CD4-positive, CD25-positive, alpha-beta regulatory T cell (primary cell): ENCODE measurements around the gene SMAD3. TPM values are rescaled to one million over a fixed set of nuclear protein-coding genes. Genes with fewer than 3 reads are reported as not detected.
"Not testable (repeated sequence)": the region's sequence is repeated elsewhere in the genome, so short reads cannot be mapped to it uniquely, and the experiment has no call there.

Experiments used
- ATAC-seq, 2 donors: fragments of 150-1000 bp; cut with Tn5 transposase; one replicate each; pipeline ENCODE4 v1.10.0; 2021; ENCODE audit warnings: low read depth in 2 of 2, moderate number of reproducible peaks in 2 of 2, moderate library complexity in 1 of 2
- DNase-seq, 3 donors: peaks; one replicate each; pipeline versions ENCODE4 v3.0.0 to v3.0.0-alpha.2; 2012 to 2022; ENCODE audit warnings: mixed read lengths in 1 of 3
- H3K27ac ChIP-seq: one replicate; pipeline ENCODE4 v1.7.0; 2013; ENCODE audit warnings: mild to moderate bottlenecking, low read length; ENCODE audit not compliant: insufficient read depth, poor library complexity, severe bottlenecking
- H3K27me3 ChIP-seq: one replicate; pipeline ENCODE4 v1.7.0; 2013; ENCODE audit warnings: low read length; ENCODE audit not compliant: control insufficient read depth, insufficient read depth
- H3K36me3 ChIP-seq: one replicate; pipeline ENCODE4 v1.7.0; 2013; ENCODE audit warnings: mild to moderate bottlenecking, low read length, moderate library complexity; ENCODE audit not compliant: control insufficient read depth, insufficient read depth
- H3K4me1 ChIP-seq: 2 replicates; pipeline ENCODE4 v1.7.0; 2013; ENCODE audit warnings: mild to moderate bottlenecking, low read length; ENCODE audit not compliant: insufficient read depth, control insufficient read depth, poor library complexity, severe bottlenecking
- H3K4me3 ChIP-seq: one replicate; pipeline ENCODE4 v1.7.0; 2013; ENCODE audit warnings: low read depth, mild to moderate bottlenecking, low read length, moderate library complexity
- H3K9me3 ChIP-seq, 2 experiments: 1 replicate in 1 of 2; 2 replicates in 1 of 2; pipeline ENCODE4 v1.7.0; 2013; ENCODE audit warnings: low read length in 2 of 2, mild to moderate bottlenecking in 1 of 2, moderate library complexity in 1 of 2; ENCODE audit not compliant: control insufficient read depth in 2 of 2
- H3K27ac Mint-ChIP-seq, 3 donors: one replicate each; pipeline ENCODE4 v1.8.0; 2020 to 2022; ENCODE audit warnings: mild to moderate bottlenecking in 3 of 3, mixed read lengths in 3 of 3, moderate library complexity in 2 of 3
- H3K27me3 Mint-ChIP-seq: one replicate; pipeline ENCODE4 v1.8.0; 2022; ENCODE audit warnings: mild to moderate bottlenecking, mixed read lengths
- H3K36me3 Mint-ChIP-seq: one replicate; pipeline ENCODE4 v1.8.0; 2020; ENCODE audit warnings: mixed read lengths
- H3K4me1 Mint-ChIP-seq, 4 donors: one replicate each; pipeline ENCODE4 v1.8.0; 2020 to 2022; ENCODE audit warnings: mixed read lengths in 4 of 4, mild to moderate bottlenecking in 1 of 4
- H3K4me3 Mint-ChIP-seq, 4 donors: one replicate each; pipeline ENCODE4 v1.8.0; 2020 to 2022; ENCODE audit warnings: mild to moderate bottlenecking in 4 of 4, mixed read lengths in 4 of 4, moderate library complexity in 3 of 4
- H3K9me3 Mint-ChIP-seq, 7 donors: one replicate each; pipeline ENCODE4 v1.8.0; 2020 to 2022; ENCODE audit warnings: mixed read lengths in 7 of 7, mild to moderate bottlenecking in 3 of 7, moderate library complexity in 2 of 7
- polyA plus RNA-seq, 4 donors: library from polyadenylated mRNA; unstranded; fragments of 300-500 nt; fragmentation: Illumina TruSeq; gene quantifications; one replicate each; pipeline ENCODE4 v1.2.3, GENCODE V29; 2021
- total RNA-seq: library from RNA; stranded (reverse); gene quantifications from one replicate; pipeline ENCODE4 v1.2.3, GENCODE V29; 2022

Gene SMAD3
- total and polyA plus RNA-seq, 5 donors from 2014 or later = 12.0 to 76.6 (median 14.7) TPM

DNA sequence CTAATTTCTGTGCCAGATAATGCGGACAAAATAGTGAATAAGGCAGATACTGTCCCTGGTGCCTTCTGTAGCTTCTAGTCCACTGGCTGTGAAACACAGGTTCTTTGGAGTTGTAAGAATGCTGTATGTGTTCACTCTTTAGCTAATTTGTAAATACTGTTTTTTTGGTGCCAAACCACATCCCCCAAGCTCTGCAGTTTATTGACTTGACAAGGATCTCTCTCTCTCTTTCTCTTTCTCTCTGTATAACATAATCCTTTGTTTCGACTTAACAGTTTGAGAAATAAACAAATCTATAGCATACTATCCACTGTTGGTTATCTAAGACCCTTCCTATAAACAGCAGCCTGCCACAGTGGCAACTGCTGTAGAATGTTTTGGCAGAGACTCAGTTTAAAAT is 7.6 kb downstream of the SMAD3 start:
- no peaks in the 10 kb centered on the region for H3K9me3 ChIP-seq
- Mint-ChIP-seq H3K27ac (peak overlapping the region; percentile 83 to 94 (median 90)), H3K36me3 (peaks cover 27% of the 10 kb centered on the region), H3K4me1 (peaks cover 29 to 94% (median 77%) of the 10 kb centered on the region in 4 donors), H3K9me3 (peaks cover 0 to 2% (median 0%) of the 10 kb centered on the region in 7 donors), H3K4me3 (peak overlapping the region; percentile 48 to 77 (median 61)), H3K27me3 (no peaks in the 10 kb centered on the region)
- peaks cover 93% of the 10 kb centered on the region for H3K4me1 ChIP-seq
- peak in 1 of 2 donors; percentile 37 for ATAC-seq
- H3K27me3 ChIP-seq = no peaks in the 10 kb centered on the region
- peak overlapping the region; percentile 69 for H3K4me3 ChIP-seq
- DNase-seq = peak in 1 of 3 donors; percentile 71
- peaks cover 5% of the 10 kb centered on the region for H3K36me3 ChIP-seq
- H3K27ac ChIP-seq = peak overlapping the region; percentile 68

DNA sequence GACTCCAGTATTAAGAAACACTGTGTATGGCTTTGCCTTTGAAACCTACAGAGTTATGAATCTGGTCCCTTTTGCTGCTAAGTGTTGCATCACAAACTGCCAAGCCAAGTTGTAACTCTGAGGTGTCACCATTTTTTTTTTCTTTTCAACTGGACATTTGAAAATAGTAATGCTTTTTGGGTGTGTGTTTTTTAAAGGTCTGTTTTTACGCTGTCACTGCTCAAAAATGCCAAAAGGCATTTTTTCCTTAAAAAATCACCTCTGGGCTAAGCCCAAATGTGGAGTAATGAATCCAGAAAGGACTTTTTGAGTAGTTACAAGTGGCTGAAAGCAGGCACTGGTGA is 9.5 kb downstream of the SMAD3 start:
- Mint-ChIP-seq H3K27me3 (no peaks in the 10 kb centered on the region), H3K27ac (peak overlapping the region; percentile 63 to 94 (median 90)), H3K36me3 (peaks cover 34% of the 10 kb centered on the region), H3K4me3 (peak overlapping the region; percentile 33 to 81 (median 62)), H3K9me3 (peaks cover 0 to 2% (median 0%) of the 10 kb centered on the region in 7 donors), H3K4me1 (peaks cover 27 to 94% (median 76%) of the 10 kb centered on the region in 4 donors)
- peak overlapping the region; percentile 48 for H3K4me3 ChIP-seq
- peaks cover 5% of the 10 kb centered on the region for H3K36me3 ChIP-seq
- no peaks in the 10 kb centered on the region for H3K9me3 ChIP-seq
- H3K27me3 ChIP-seq = no peaks in the 10 kb centered on the region
- H3K27ac ChIP-seq = peak overlapping the region; percentile 16
- peaks cover 92% of the 10 kb centered on the region for H3K4me1 ChIP-seq
- DNase-seq (no peak), ATAC-seq (no peak)

DNA sequence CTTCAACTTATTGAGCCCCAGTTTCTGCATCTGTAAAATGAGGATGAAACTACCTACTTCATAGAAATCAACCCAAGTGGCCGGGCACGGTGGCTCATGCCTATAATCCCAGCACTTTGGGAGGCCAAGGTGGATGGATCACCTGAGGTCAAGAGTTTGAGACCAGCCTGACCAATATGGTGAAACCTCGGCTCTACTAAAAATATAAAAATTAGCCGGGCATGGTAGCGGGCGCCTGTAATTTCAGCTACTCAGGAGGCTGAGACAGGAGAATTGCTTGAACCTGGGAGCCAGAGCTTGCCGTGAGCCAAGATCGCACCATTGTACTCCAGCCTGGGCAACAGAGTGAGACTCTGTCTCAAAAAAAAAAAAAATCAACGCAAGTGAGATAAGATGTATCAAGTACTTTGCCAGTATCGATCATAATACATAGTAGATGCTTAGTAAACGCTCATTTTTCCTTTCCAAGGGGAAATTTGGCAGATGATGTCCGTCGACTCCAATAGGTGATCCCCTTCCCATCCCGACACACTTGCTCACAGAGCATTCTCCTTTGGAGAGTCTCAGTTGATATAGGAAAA is 10.2 kb downstream of the SMAD3 start:
- H3K9me3 Mint-ChIP-seq, H3K27me3 ChIP-seq, H3K27me3 Mint-ChIP-seq, ATAC-seq, H3K9me3 ChIP-seq, DNase-seq, H3K36me3 ChIP-seq, H3K27ac ChIP-seq: not testable (repeated sequence)
- Histone ChIP-seq H3K4me1 (peaks cover 92% of the 10 kb centered on the region), H3K4me3 (peak overlapping the region; percentile 48)
- Mint-ChIP-seq H3K4me1 (peaks cover 30 to 94% (median 78%) of the 10 kb centered on the region in 4 donors), H3K4me3 (peak overlapping the region in 3 of 4 donors; percentile 61 to 81 (median 79)), H3K36me3 (peaks cover 38% of the 10 kb centered on the region), H3K27ac (peak overlapping the region; percentile 91 to 94 (median 91))

DNA sequence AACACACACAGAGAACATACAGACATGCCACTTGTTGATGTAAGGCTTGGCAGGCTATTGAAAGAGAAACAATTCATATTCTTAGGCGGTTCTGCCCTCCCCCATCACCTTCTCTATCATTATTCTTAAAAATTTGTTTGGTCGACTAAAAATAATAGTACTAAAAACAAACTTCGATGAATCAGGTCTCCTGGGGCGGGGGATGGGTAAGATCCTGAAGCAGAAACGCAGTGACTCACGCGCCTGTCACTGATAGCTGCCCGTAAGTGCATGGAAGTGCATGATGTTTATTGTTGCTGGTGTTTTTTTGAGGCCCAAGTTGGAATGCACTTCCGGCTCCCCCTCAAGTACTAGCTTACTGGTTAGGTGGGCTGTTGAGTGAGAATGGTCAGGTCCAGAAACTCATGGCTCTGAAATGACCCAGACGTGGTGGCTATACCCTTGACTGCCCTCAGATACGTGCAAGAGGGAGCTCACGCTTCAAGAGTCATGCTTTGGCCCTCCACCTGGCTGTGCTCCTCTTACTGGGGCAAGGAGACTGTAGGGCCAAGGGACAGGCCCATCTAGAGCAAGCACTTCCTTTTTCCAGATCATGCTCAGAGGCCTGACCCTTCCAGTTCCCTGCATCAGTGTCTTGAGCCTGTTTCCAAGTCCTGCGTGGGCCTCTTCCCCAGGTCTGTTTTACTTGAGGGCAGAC is 10.9 kb downstream of the SMAD3 start:
- peaks cover 0 to 2% (median 0%) of the 10 kb centered on the region in 7 donors for H3K9me3 Mint-ChIP-seq
- no peak overlapping the region for H3K27ac ChIP-seq
- no peak for DNase-seq
- peaks cover 92% of the 10 kb centered on the region for H3K4me1 ChIP-seq
- peaks cover 33% of the 10 kb centered on the region for H3K36me3 Mint-ChIP-seq
- H3K4me3 ChIP-seq = peak overlapping the region; percentile 10
- H3K27ac Mint-ChIP-seq = peak overlapping the region; percentile 91 to 94 (median 93)
- ATAC-seq = peak; percentile 16 to 39
- H3K27me3 Mint-ChIP-seq = no peaks in the 10 kb centered on the region
- no peaks in the 10 kb centered on the region for H3K9me3 ChIP-seq
- H3K27me3 ChIP-seq = no peaks in the 10 kb centered on the region
- peak overlapping the region in 3 of 4 donors; percentile 61 to 79 (median 74) for H3K4me3 Mint-ChIP-seq
- H3K4me1 Mint-ChIP-seq = peaks cover 36 to 94% (median 79%) of the 10 kb centered on the region in 4 donors
- H3K36me3 ChIP-seq = peaks cover 5% of the 10 kb centered on the region

DNA sequence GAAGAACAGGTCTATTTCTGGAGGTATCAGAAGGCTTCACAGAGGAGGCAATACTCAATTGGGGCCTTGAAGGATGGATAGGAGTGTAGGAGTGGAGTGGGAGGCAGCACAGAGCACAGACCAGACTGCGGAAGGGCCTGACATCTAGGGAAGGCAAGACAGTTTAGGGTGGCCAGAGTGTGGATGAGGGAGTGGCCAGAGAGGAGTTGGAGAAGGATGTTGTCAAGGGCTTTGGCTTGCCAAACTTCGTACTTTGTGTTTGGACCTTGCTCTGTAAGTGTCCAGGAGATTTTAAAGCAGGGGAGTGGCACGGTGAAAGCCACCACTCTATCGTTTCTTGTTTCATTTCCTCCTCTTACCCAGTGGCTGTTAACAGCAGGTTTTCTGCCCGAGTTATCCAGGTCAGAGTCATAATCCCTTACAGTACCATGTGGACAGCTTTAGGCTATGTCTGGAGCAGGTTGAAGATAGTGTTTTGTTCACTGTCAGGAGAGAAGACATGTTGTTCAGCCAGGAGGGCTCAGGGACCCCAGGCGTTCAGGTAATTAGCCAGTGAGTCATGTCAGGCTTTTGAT is 12.3 kb downstream of the SMAD3 start:
- ATAC-seq (no peak), DNase-seq (no peak)
- Mint-ChIP-seq H3K36me3 (peaks cover 27% of the 10 kb centered on the region), H3K4me1 (peaks cover 36 to 100% (median 84%) of the 10 kb centered on the region in 4 donors), H3K27ac (peak overlapping the region; percentile 88 to 94 (median 93)), H3K4me3 (peak overlapping the region; percentile 7 to 78 (median 68)), H3K9me3 (peaks cover 0 to 2% (median 0%) of the 10 kb centered on the region in 7 donors), H3K27me3 (peaks cover 4% of the 10 kb centered on the region)
- H3K27ac ChIP-seq = no peak overlapping the region
- H3K27me3 ChIP-seq = no peaks in the 10 kb centered on the region
- H3K36me3 ChIP-seq = peaks cover 5% of the 10 kb centered on the region
- peaks cover 99% of the 10 kb centered on the region for H3K4me1 ChIP-seq
- peak overlapping the region; percentile 49 for H3K4me3 ChIP-seq
- H3K9me3 ChIP-seq = no peaks in the 10 kb centered on the region

DNA sequence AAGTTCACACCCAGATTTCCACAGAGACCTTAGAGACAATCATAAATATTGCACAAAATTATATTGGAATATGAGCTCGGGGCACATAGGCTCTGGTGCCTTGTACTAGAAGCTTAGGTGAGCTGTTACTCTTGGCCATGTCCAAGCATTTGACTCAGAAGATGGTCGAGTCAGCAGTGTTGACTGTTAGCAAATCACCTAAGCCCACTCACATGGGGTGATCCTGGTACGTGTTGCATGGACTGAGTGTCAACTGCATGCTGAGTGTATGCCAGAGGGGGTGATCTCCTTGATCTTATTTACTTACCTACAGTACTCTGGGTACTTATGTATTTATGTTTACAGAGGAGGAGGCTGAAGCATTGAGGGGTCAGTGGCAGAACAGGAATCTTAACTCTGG is 14.0 kb downstream of the SMAD3 start:
- peaks cover 4% of the 10 kb centered on the region for H3K27me3 Mint-ChIP-seq
- no peaks in the 10 kb centered on the region for H3K27me3 ChIP-seq
- H3K27ac Mint-ChIP-seq = peak overlapping the region; percentile 80 to 97 (median 94)
- H3K9me3 ChIP-seq = no peaks in the 10 kb centered on the region
- H3K4me3 ChIP-seq = no peak overlapping the region
- H3K9me3 Mint-ChIP-seq = peaks cover 0 to 2% (median 0%) of the 10 kb centered on the region in 7 donors
- H3K36me3 ChIP-seq = peaks cover 5% of the 10 kb centered on the region
- peaks cover 23% of the 10 kb centered on the region for H3K36me3 Mint-ChIP-seq
- H3K27ac ChIP-seq = no peak overlapping the region
- no peak for ATAC-seq
- peak overlapping the region in 3 of 4 donors; percentile 20 to 79 (median 59) for H3K4me3 Mint-ChIP-seq
- DNase-seq = no peak
- H3K4me1 Mint-ChIP-seq = peaks cover 30 to 100% (median 87%) of the 10 kb centered on the region in 4 donors
- H3K4me1 ChIP-seq = peaks cover 99% of the 10 kb centered on the region

DNA sequence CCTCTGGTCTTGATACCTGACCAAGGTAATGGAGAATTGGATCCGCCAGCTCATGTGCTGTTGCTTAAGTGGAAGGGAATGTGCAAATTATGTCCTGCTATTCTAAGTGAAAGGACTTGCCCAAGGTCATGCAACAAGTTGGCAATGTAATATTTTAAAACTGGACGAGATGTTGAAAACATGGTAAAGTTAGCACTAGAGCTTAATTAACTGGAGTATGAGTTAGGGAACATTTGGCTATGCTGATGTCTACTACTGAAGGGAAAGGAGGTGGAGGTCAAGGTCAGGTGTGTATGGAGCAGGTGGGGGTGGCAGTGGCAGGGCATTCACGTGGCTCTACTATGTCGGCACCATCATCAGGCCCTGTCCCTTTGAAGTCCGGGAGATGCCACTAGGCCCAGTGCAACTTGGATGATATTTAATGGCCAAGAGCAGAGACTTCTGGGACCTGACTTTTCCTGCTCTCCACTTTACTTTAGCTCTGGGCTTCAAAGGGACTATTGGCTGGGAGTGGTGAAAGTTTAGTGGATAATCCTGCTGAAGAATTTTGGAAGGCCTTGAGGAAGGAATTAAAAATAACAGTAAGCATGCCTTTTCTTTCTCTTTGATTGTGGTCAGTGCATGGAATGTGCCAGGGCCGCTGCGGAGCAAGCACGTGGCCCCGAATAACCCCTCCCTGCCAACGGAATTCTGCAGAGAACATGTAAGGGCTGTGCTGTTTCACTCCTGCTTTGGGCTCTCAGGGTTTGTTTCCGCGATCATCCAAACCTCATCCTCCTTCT is 14.9 kb downstream of the SMAD3 start:
- H3K27ac Mint-ChIP-seq = peak overlapping the region; percentile 94 to 98 (median 97)
- peak overlapping the region; percentile 39 for H3K4me3 ChIP-seq
- H3K36me3 ChIP-seq = peaks cover 3% of the 10 kb centered on the region
- peaks cover 4% of the 10 kb centered on the region for H3K27me3 Mint-ChIP-seq
- H3K36me3 Mint-ChIP-seq = peaks cover 20% of the 10 kb centered on the region
- DNase-seq = no peak
- H3K9me3 Mint-ChIP-seq = peaks cover 0 to 2% (median 0%) of the 10 kb centered on the region in 7 donors
- H3K27me3 ChIP-seq = no peaks in the 10 kb centered on the region
- no peaks in the 10 kb centered on the region for H3K9me3 ChIP-seq
- no peak for ATAC-seq
- peaks cover 30 to 100% (median 90%) of the 10 kb centered on the region in 4 donors for H3K4me1 Mint-ChIP-seq
- peak overlapping the region; percentile 51 to 79 (median 75) for H3K4me3 Mint-ChIP-seq
- H3K27ac ChIP-seq = peak overlapping the region; percentile 88
- peaks cover 99% of the 10 kb centered on the region for H3K4me1 ChIP-seq
